Left ventricle myocardium superior (tissue), 1 donor: ENCODE data around the gene NR2F6. TPM values are rescaled to one million over a fixed set of nuclear protein-coding genes. Genes with fewer than 3 reads are reported as not detected.
A peak's percentile ranks its signal among the peaks of the same experiment; 100 is the strongest.
"Not testable (repeated sequence)": the region's sequence is repeated elsewhere in the genome, so short reads cannot be mapped to it uniquely, and the experiment has no call there.

Source experiments
- ATAC-seq: fragments of 200-7000 bp; cut with Tn5 transposase; one replicate; pipeline ENCODE4 v1.9.1; 2020; ENCODE audit warnings: mild to moderate bottlenecking, moderate library complexity
- DNase-seq: peaks from one replicate; pipeline ENCODE4 v3.0.0-alpha.2; 2020
- intact Hi-C: fragments of 100-400 bp; cut with micrococcal nuclease; formaldehyde crosslinking; loops from one replicate; pipeline ENCODE4 v1.11.0; 2022
- long read RNA-seq: library from polyadenylated mRNA; unstranded; transcript quantifications from one replicate; pipeline ENCODE4 v2.0.0, GENCODE V29; 2021
- total RNA-seq: library from RNA; stranded (reverse); fragmentation: NEBNext Ultra II Directional; extraction: Animal tissue kit (Norgen Biotek cat#: 25700); gene quantifications from one replicate; pipeline ENCODE4 v1.2.1, GENCODE V29; 2021
- donor health status: DM: no; HTN: yes; CAD: no; lungs with severe emphysema.

Gene NR2F6
- total RNA-seq: 82.4 TPM
- long read RNA-seq, transcript NR2F6-201 (4 exons, 2,404 nt): major isoform, 471 of 517 reads
- long read RNA-seq, partial matches to known transcripts: 37 of 517 reads
- long read RNA-seq, other reads (novel, unspliced or antisense): 9 of 517 reads

- no peak for ATAC-seq
- intact Hi-C loops: no loop called here
Observed at GRCh38 chr19:17245535-17245984, at the start of gene NR2F6. TSS of gene NR2F6 (minus strand) at chr19:17245919. CDS start at chr19:17245220, 699 bp downstream.

GRCh38 chr19:17294051-17294891 is 48.6 kb upstream of the NR2F6 start:
- peak; percentile 60 for DNase-seq
- intact Hi-C loops: no loop called here
- ATAC-seq: no peak

More at GRCh38 chr19:17245535-17245984, at the start of gene NR2F6:
- DNase-seq: no peak

- intact Hi-C loops: no loop called here
- DNase-seq: no peak
- no peak for ATAC-seq
Observed at GRCh38 chr19:17293605-17294004, 47.9 kb upstream of the NR2F6 start.

- peak; percentile 84 for DNase-seq
- peak; percentile 93 for ATAC-seq
- intact Hi-C loops: no loop called here
Observed at GRCh38 chr19:17292301-17293074, 46.8 kb upstream of the NR2F6 start.

- DNase-seq: peak; percentile 84
- peak; percentile 49 for ATAC-seq
- intact Hi-C loops: loop anchor here (5.0 kb wide), 1 partner anchor 222 kb away; no protein-coding TSS in a partner anchor
Observed at GRCh38 chr19:17289489-17289888, 43.8 kb upstream of the NR2F6 start.

- ATAC-seq (no peak), DNase-seq (no peak)
- intact Hi-C loops: loop anchor here (5.0 kb wide), 1 partner anchor 219 kb away; no protein-coding TSS in a partner anchor
Observed at GRCh38 chr19:17286752-17287151, 41.0 kb upstream of the NR2F6 start.

GRCh38 chr19:17286263-17286662 is 40.5 kb upstream of the NR2F6 start:
- ATAC-seq (no peak), DNase-seq (no peak)
- intact Hi-C loops: loop anchor here (5.0 kb wide), 1 partner anchor 219 kb away; no protein-coding TSS in a partner anchor

GRCh38 chr19:17285415-17286135 is 39.9 kb upstream of the NR2F6 start:
- ATAC-seq (no peak), DNase-seq (no peak)
- intact Hi-C loops: loop anchor here (5.0 kb wide), 1 partner anchor 218 kb away; no protein-coding TSS in a partner anchor

GRCh38 chr19:17283504-17283996 is 37.8 kb upstream of the NR2F6 start:
- DNase-seq (no peak), ATAC-seq (no peak)
- intact Hi-C loops: no loop called here

- peak; percentile 91 for DNase-seq
- ATAC-seq: peak; percentile 97
- intact Hi-C loops: no loop called here
Observed at GRCh38 chr19:17282488-17283125, 36.9 kb upstream of the NR2F6 start.

GRCh38 chr19:17281391-17282304 is 35.9 kb upstream of the NR2F6 start, which contains the start of gene ANKLE1:
TSS of gene ANKLE1 (plus strand) at chr19:17281901. CDS start at chr19:17281921, 20 bp downstream.
- intact Hi-C loops: no loop called here
- peak; percentile 48 for DNase-seq
- peak; percentile 40 for ATAC-seq

GRCh38 chr19:17279436-17279835 is 33.7 kb upstream of the NR2F6 start:
- DNase-seq (no peak), ATAC-seq (no peak)
- intact Hi-C loops: no loop called here

- ATAC-seq: no peak
- intact Hi-C loops: no loop called here
- DNase-seq: no peak
Observed at GRCh38 chr19:17275441-17276175, 29.9 kb upstream of the NR2F6 start.

GRCh38 chr19:17274892-17275291 is 29.2 kb upstream of the NR2F6 start:
- intact Hi-C loops, DNase-seq, ATAC-seq: not testable (repeated sequence)

- intact Hi-C loops: no loop called here
- ATAC-seq (no peak), DNase-seq (no peak)
Observed at GRCh38 chr19:17268754-17269153, 23.0 kb upstream of the NR2F6 start.

- intact Hi-C loops: no loop called here
- DNase-seq (peak; percentile 91), ATAC-seq (peak; percentile 97)
Observed at GRCh38 chr19:17266975-17267788, 21.5 kb upstream of the NR2F6 start, which contains the start of gene BABAM1. TSS of gene BABAM1 (plus strand) at chr19:17267443. CDS start at chr19:17268807, 1,364 bp downstream.
